PFSK-1 (cell line): ENCODE measurements around the gene UQCRQ.

ENCODE experiments used
- FOXP2 ChIP-seq: optimal IDR thresholded peaks from 2 replicates; pipeline ENCODE3; 2011; ENCODE audit warnings: borderline replicate concordance, control low read depth, inconsistent platforms; ENCODE audit not compliant: insufficient read depth; ENCODE audit errors: extremely low read length, extremely low read depth
- POLR2AphosphoS5 ChIP-seq: IDR thresholded peaks from 2 replicates; pipeline ENCODE4 v1.6.1; 2012; ENCODE audit warnings: low read depth, mild to moderate bottlenecking, control low read depth, low read length, moderate library complexity
- SIN3A ChIP-seq: IDR thresholded peaks from 2 replicates; pipeline ENCODE4 v1.6.1; 2012; ENCODE audit warnings: mild to moderate bottlenecking, low read length, moderate library complexity, borderline replicate concordance; ENCODE audit not compliant: insufficient read depth
- TAF1 ChIP-seq: IDR thresholded peaks from 2 replicates; pipeline ENCODE4 v1.6.1; 2012; ENCODE audit warnings: low read length, control low read depth, borderline replicate concordance; ENCODE audit not compliant: insufficient read depth
- TF ChIP-seq, protein P1 (sequence below), 2 experiments: IDR thresholded peaks; 2 replicates each; pipeline versions ENCODE4 v1.6.1 to v1.8.0; 2011 to 2012; ENCODE audit warnings: low read depth in 2 of 2, low read length in 2 of 2, control low read depth in 1 of 2, inconsistent platforms in 1 of 2, mild to moderate bottlenecking in 1 of 2, moderate library complexity in 1 of 2; ENCODE audit not compliant: insufficient read depth in 1 of 2

The UQCRQ gene

DNA sequence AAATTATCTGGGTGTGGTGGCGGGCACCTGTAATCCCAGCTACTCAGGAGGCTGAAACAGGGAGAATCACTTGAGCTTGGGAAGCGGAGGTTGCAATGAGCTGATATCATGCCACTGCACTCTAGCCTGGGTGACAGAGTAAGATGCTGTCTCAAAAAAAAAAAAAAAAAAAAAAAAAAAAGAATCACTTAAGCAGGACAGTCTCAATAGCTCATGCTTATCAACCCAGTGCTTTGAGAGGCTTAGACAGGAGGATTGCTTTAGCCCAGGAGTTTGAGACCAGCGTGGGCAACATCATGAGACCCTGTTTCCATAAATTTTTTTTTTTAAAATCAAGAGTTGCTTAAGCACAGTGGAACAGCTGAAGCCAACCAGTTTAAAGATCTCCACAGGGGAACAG, 49.6 kb downstream of the UQCRQ start:
- TF ChIP-seq POLR2AphosphoS5 (no peak), TAF1 (no peak), SIN3A (no peak), FOXP2 (no peak)
- TF ChIP-seq, protein P1, sequence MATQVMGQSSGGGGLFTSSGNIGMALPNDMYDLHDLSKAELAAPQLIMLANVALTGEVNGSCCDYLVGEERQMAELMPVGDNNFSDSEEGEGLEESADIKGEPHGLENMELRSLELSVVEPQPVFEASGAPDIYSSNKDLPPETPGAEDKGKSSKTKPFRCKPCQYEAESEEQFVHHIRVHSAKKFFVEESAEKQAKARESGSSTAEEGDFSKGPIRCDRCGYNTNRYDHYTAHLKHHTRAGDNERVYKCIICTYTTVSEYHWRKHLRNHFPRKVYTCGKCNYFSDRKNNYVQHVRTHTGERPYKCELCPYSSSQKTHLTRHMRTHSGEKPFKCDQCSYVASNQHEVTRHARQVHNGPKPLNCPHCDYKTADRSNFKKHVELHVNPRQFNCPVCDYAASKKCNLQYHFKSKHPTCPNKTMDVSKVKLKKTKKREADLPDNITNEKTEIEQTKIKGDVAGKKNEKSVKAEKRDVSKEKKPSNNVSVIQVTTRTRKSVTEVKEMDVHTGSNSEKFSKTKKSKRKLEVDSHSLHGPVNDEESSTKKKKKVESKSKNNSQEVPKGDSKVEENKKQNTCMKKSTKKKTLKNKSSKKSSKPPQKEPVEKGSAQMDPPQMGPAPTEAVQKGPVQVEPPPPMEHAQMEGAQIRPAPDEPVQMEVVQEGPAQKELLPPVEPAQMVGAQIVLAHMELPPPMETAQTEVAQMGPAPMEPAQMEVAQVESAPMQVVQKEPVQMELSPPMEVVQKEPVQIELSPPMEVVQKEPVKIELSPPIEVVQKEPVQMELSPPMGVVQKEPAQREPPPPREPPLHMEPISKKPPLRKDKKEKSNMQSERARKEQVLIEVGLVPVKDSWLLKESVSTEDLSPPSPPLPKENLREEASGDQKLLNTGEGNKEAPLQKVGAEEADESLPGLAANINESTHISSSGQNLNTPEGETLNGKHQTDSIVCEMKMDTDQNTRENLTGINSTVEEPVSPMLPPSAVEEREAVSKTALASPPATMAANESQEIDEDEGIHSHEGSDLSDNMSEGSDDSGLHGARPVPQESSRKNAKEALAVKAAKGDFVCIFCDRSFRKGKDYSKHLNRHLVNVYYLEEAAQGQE (IDR thresholded peaks at IDR 0.05; ENCODE audit: insufficient read depth in 1 of 2, low read depth in 2 of 2, low read length in 2 of 2): no peak
